ENCODE measurements around the gene CTU1. TPM values are rescaled to one million over a fixed set of nuclear protein-coding genes. Genes with fewer than 3 reads are reported as not detected.
A peak's percentile ranks its signal among the peaks of the same experiment; 100 is the strongest.

Gene CTU1
- polyA plus RNA-seq, 2 donors, result 3.3 TPM

DNA sequence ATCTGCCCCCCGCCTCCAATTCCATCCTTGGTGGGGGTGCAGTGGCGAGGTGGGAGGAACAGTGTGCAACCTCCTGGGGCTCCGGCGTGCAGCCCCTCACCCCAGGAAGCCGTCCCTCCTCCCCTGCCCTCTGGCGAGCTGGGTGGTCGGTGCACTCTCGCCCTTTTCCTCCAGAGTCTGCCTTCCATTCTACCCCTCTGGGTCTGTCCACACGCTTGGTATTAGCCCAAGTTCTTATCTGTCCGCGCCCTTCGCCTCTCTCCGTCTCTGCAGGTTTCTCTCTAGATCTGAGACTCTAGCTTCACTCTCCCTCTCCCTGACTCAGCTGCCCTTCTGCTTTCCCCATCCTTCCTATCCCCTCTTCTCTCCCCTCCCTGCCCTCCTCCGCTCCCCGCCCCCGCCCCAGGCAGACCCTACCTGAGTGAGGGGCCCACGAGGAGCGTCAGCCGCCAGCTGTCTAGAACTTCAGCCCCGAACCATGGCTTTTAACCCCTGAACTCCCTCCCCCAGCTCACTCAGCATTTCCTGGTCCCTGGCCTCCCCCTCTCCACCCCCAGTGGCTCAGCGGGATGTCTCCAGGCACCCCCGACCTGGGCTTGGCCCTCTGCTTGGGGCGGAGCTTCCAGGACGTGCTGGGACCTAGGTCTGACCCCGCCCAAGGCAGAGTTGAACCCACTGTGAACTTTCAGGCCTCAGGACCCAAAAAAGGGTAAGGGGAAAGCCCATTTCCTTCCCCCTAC, 42.8 kb downstream of the CTU1 start:
- Histone ChIP-seq H3K27ac (ENCODE audit: low read depth in 2 of 2, low read length in 1 of 2) (peak overlapping the region; percentile 88 to 91), H3K27me3 (ENCODE audit: control insufficient read depth in 1 of 2, insufficient read depth in 2 of 2, low read length in 2 of 2) (no peaks in the 10 kb centered on the region), H3K9me3 (ENCODE audit: control insufficient read depth in 2 of 2, insufficient read depth in 1 of 2, low read depth in 1 of 2, low read length in 1 of 2) (peaks cover 0 to 3% of the 10 kb centered on the region in 2 donors), H3K4me3 (ENCODE audit: low read depth in 1 of 2, low read length in 2 of 2) (peak overlapping the region; percentile 49 to 56), H3K4me1 (ENCODE audit: control insufficient read depth in 2 of 2, insufficient read depth in 2 of 2, low read length in 1 of 2) (peaks cover 2 to 26% of the 10 kb centered on the region in 2 donors), H3K36me3 (ENCODE audit: control insufficient read depth in 2 of 2, insufficient read depth in 2 of 2, low read length in 1 of 2) (no peaks in the 10 kb centered on the region)
- 9 to 13% methylated on average over 24 to 25 of the region's 25 CpGs for WGBS, 2 donors

- Histone ChIP-seq H3K36me3 (ENCODE audit: control insufficient read depth in 2 of 2, insufficient read depth in 2 of 2, low read length in 1 of 2) (peaks cover 0 to under 1% of the 10 kb centered on the region in 2 donors), H3K4me1 (ENCODE audit: control insufficient read depth in 2 of 2, insufficient read depth in 2 of 2, low read length in 1 of 2) (peaks cover 2 to 24% of the 10 kb centered on the region in 2 donors), H3K27me3 (ENCODE audit: control insufficient read depth in 1 of 2, insufficient read depth in 2 of 2, low read length in 2 of 2) (no peaks in the 10 kb centered on the region), H3K9me3 (ENCODE audit: control insufficient read depth in 2 of 2, insufficient read depth in 1 of 2, low read depth in 1 of 2, low read length in 1 of 2) (peaks cover 0 to 3% of the 10 kb centered on the region in 2 donors), H3K4me3 (ENCODE audit: low read depth in 1 of 2, low read length in 2 of 2) (peak within 1 kb of the TSS; percentile 49 to 56), H3K27ac (ENCODE audit: low read depth in 2 of 2, low read length in 1 of 2) (peak within 1 kb of the TSS; percentile 88 to 91)
- WGBS, 2 donors, result 15 to 22% methylated on average over 31 to 38 of the region's 38 CpGs
Measured at GRCh38 chr19:51064534-51065220, 43.5 kb downstream of the CTU1 start, which contains the start of gene KLK13. KLK13 (minus strand) TSS chr19:51065092; CDS start chr19:51065067, 25 bp downstream.

DNA sequence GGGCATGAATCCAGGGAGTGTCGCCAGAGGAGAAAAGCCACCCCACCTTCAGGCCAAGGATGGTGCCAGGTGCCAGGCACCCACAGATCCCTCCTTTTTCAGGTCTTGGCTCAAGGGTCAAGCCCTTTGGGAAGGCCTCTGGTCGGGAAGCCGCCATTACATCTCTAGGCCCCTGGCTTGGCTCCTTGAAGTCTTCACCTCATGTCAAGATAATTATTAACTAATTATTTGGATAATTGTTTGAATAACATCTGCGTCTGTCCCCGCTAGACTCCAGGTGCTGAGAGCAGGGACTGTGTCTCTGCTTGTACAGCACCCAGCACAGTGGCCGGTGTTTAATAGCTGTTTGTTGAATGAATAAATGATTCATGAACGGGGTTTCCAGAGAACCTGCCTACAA, 44.5 kb downstream of the CTU1 start:
- H3K4me1 ChIP-seq (ENCODE audit: control insufficient read depth in 2 of 2, insufficient read depth in 2 of 2, low read length in 1 of 2), result peaks cover 2 to 20% of the 10 kb centered on the region in 2 donors
- peak overlapping the region; percentile 88 to 91 for H3K27ac ChIP-seq (ENCODE audit: low read depth in 2 of 2, low read length in 1 of 2)
- H3K9me3 ChIP-seq (ENCODE audit: control insufficient read depth in 2 of 2, insufficient read depth in 1 of 2, low read depth in 1 of 2, low read length in 1 of 2), result peaks cover 0 to 3% of the 10 kb centered on the region in 2 donors
- H3K27me3 ChIP-seq (ENCODE audit: control insufficient read depth in 1 of 2, insufficient read depth in 2 of 2, low read length in 2 of 2), result no peaks in the 10 kb centered on the region
- H3K36me3 ChIP-seq (ENCODE audit: control insufficient read depth in 2 of 2, insufficient read depth in 2 of 2, low read length in 1 of 2), result peaks cover 0 to 2% of the 10 kb centered on the region in 2 donors
- 49 to 68% methylated on average over 7 of the region's 7 CpGs for WGBS, 2 donors
- H3K4me3 ChIP-seq (ENCODE audit: low read depth in 1 of 2, low read length in 2 of 2), result peak overlapping the region in 1 of 2 donors; percentile 49

DNA sequence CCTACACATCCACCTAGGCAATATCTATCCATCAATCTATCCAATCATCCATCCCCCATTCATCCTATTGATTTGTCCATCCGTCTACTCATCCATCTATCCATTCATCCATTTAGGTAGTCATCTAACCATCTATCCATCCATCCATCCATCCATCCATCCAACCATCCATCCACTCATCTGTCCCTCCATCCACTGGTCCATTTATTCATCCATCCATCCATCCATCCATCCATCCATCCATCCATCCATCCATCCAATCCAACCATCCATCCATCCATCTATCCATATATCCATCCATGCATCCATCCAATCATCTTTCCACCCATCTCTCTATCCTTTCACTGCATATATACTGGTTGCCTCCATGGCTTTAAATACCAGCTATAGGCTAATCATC, 47.2 kb downstream of the CTU1 start:
- Histone ChIP-seq H3K9me3 (ENCODE audit: control insufficient read depth in 2 of 2, insufficient read depth in 1 of 2, low read depth in 1 of 2, low read length in 1 of 2) (peaks cover 0 to 3% of the 10 kb centered on the region in 2 donors), H3K27ac (ENCODE audit: low read depth in 2 of 2, low read length in 1 of 2) (no peak overlapping the region), H3K36me3 (ENCODE audit: control insufficient read depth in 2 of 2, insufficient read depth in 2 of 2, low read length in 1 of 2) (peaks cover 0 to 12% of the 10 kb centered on the region in 2 donors), H3K4me3 (ENCODE audit: low read depth in 1 of 2, low read length in 2 of 2) (no peak overlapping the region), H3K27me3 (ENCODE audit: control insufficient read depth in 1 of 2, insufficient read depth in 2 of 2, low read length in 2 of 2) (no peaks in the 10 kb centered on the region), H3K4me1 (ENCODE audit: control insufficient read depth in 2 of 2, insufficient read depth in 2 of 2, low read length in 1 of 2) (peaks cover 0 to 9% of the 10 kb centered on the region in 2 donors)
- 0 to 29% methylated on average over 1 of the region's 1 CpG for WGBS, 2 donors

DNA sequence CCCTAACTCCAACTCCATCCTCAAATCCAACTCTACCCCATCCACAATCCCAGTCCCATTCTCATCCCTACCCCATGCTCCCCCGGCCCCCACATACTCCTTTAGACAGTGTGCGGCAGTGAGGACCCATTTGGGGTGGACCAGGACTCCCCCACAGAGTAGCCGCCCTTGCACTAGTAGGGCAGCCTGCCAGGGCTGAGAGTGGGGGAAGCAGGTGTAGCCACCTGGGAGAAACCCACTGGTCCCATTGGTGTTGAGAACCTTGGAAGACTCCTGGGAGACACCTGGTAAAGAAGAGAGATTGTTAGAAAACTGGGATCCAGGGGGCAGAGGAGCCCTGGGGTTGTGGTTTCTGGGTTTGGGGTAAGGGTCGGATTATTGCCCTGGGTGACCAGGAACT, 47.9 kb downstream of the CTU1 start:
- peak overlapping the region in 1 of 2 donors; percentile 63 for H3K27ac ChIP-seq (ENCODE audit: low read depth in 2 of 2, low read length in 1 of 2)
- peaks cover 0 to 3% of the 10 kb centered on the region in 2 donors for H3K9me3 ChIP-seq (ENCODE audit: control insufficient read depth in 2 of 2, insufficient read depth in 1 of 2, low read depth in 1 of 2, low read length in 1 of 2)
- H3K36me3 ChIP-seq (ENCODE audit: control insufficient read depth in 2 of 2, insufficient read depth in 2 of 2, low read length in 1 of 2), result peaks cover 0 to 12% of the 10 kb centered on the region in 2 donors
- peaks cover 0 to 3% of the 10 kb centered on the region in 2 donors for H3K4me1 ChIP-seq (ENCODE audit: control insufficient read depth in 2 of 2, insufficient read depth in 2 of 2, low read length in 1 of 2)
- 68 to 74% methylated on average over 4 of the region's 4 CpGs for WGBS, 2 donors
- no peaks in the 10 kb centered on the region for H3K27me3 ChIP-seq (ENCODE audit: control insufficient read depth in 1 of 2, insufficient read depth in 2 of 2, low read length in 2 of 2)
- no peak overlapping the region for H3K4me3 ChIP-seq (ENCODE audit: low read depth in 1 of 2, low read length in 2 of 2)

- WGBS, 2 donors, result 65 to 78% methylated on average over 6 to 7 of the region's 7 CpGs
- no peaks in the 10 kb centered on the region for H3K27me3 ChIP-seq (ENCODE audit: control insufficient read depth in 1 of 2, insufficient read depth in 2 of 2, low read length in 2 of 2)
- no peaks in the 10 kb centered on the region for H3K4me1 ChIP-seq (ENCODE audit: control insufficient read depth in 2 of 2, insufficient read depth in 2 of 2, low read length in 1 of 2)
- no peaks in the 10 kb centered on the region for H3K9me3 ChIP-seq (ENCODE audit: control insufficient read depth in 2 of 2, insufficient read depth in 1 of 2, low read depth in 1 of 2, low read length in 1 of 2)
- peaks cover 0 to 12% of the 10 kb centered on the region in 2 donors for H3K36me3 ChIP-seq (ENCODE audit: control insufficient read depth in 2 of 2, insufficient read depth in 2 of 2, low read length in 1 of 2)
- H3K4me3 ChIP-seq (ENCODE audit: low read depth in 1 of 2, low read length in 2 of 2), result no peak overlapping the region
- H3K27ac ChIP-seq (ENCODE audit: low read depth in 2 of 2, low read length in 1 of 2), result peak overlapping the region in 1 of 2 donors; percentile 51
Measured at GRCh38 chr19:51059715-51060114, 48.5 kb downstream of the CTU1 start.

DNA sequence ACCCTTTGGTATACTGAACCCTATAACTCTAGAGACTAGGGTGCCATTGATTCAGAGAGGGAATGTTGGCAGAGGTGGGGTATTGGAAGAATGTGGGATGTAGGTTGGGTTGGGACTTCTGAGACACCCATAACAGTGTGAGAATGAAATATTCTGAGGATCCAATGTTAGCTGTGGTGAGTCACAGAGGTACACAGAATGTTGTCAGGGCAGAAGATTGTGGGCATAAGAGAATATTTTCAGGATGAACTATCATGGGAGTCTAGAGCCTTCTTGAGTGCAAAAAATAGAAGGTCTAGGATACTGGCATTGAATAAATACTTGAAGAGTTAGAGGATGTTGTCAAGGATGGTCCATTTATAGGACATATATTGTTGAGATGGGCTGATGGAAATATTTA, 52.3 kb downstream of the CTU1 start:
- H3K27ac ChIP-seq (ENCODE audit: low read depth in 2 of 2, low read length in 1 of 2), result no peak overlapping the region
- peaks cover 0 to 2% of the 10 kb centered on the region in 2 donors for H3K4me1 ChIP-seq (ENCODE audit: control insufficient read depth in 2 of 2, insufficient read depth in 2 of 2, low read length in 1 of 2)
- H3K36me3 ChIP-seq (ENCODE audit: control insufficient read depth in 2 of 2, insufficient read depth in 2 of 2, low read length in 1 of 2), result peaks cover 0 to 12% of the 10 kb centered on the region in 2 donors
- H3K9me3 ChIP-seq (ENCODE audit: control insufficient read depth in 2 of 2, insufficient read depth in 1 of 2, low read depth in 1 of 2, low read length in 1 of 2), result no peaks in the 10 kb centered on the region
- H3K4me3 ChIP-seq (ENCODE audit: low read depth in 1 of 2, low read length in 2 of 2), result no peak overlapping the region
- H3K27me3 ChIP-seq (ENCODE audit: control insufficient read depth in 1 of 2, insufficient read depth in 2 of 2, low read length in 2 of 2), result no peaks in the 10 kb centered on the region

Other genes with a start within 250 kb of the CTU1 start
- not detected for gene KLK2, start 235.0 kb downstream of the CTU1 start, polyA plus RNA-seq
- gene KLK4, start 197.0 kb downstream of the CTU1 start, polyA plus RNA-seq, result under 1 TPM; 0.06 to 0.18 TPM
- gene KLK5, start 155.4 kb downstream of the CTU1 start, polyA plus RNA-seq, result 10 to 100 TPM; 13.9 to 18.7 TPM
- gene KLK6, start 138.8 kb downstream of the CTU1 start, polyA plus RNA-seq, result 10 to 100 TPM; 32.8 to 64.6 TPM
- gene KLK7, start 124.5 kb downstream of the CTU1 start, polyA plus RNA-seq, result 10 to 100 TPM; 36.4 to 96.4 TPM
- 100 to 1,000 TPM; 226 to 261 TPM for gene KLK8, start 106.8 kb downstream of the CTU1 start, polyA plus RNA-seq
- gene KLK10, start 88.7 kb downstream of the CTU1 start, polyA plus RNA-seq, result 100 to 1,000 TPM; 223 to 304 TPM
- 100 to 1,000 TPM; 168 to 345 TPM for gene KLK11, start 81.8 kb downstream of the CTU1 start, polyA plus RNA-seq
- gene KLK12, start 73.4 kb downstream of the CTU1 start, polyA plus RNA-seq, result 100 to 1,000 TPM in 1 of 2 donors, 10 to 100 TPM in 1; 12.4 to 427 TPM
- 1,000 to 10,000 TPM in 1 of 2 donors, 100 to 1,000 TPM in 1; 406 to 1,038 TPM for gene KLK13, start 43.3 kb downstream of the CTU1 start, polyA plus RNA-seq
- gene KLK14, start 25.5 kb downstream of the CTU1 start, polyA plus RNA-seq, result under 1 TPM; 0.09 to 0.31 TPM
- gene SIGLEC9, start 16.5 kb upstream of the CTU1 start, polyA plus RNA-seq, result under 1 TPM; 0.26 to 0.28 TPM
- gene SIGLEC7, start 33.9 kb upstream of the CTU1 start, polyA plus RNA-seq, result under 1 TPM; 0.12 to 0.18 TPM
- gene CD33, start 116.7 kb upstream of the CTU1 start, polyA plus RNA-seq, result under 1 TPM; 0.66 to 0.69 TPM
- not detected for gene SIGLECL1, start 142.7 kb upstream of the CTU1 start, polyA plus RNA-seq
- under 1 TPM; 0.15 to 0.22 TPM for gene IGLON5, start 203.2 kb upstream of the CTU1 start, polyA plus RNA-seq
- 100 to 1,000 TPM; 122 to 227 TPM for gene VSIG10L, start 233.7 kb upstream of the CTU1 start, polyA plus RNA-seq